ENCODE measurements around the gene GNB5.
A peak's percentile ranks its signal among the peaks of the same experiment; 100 is the strongest.
"Not testable (repeated sequence)": the region's sequence is repeated elsewhere in the genome, so short reads cannot be mapped to it uniquely, and the experiment has no call there.

The GNB5 gene

DNA sequence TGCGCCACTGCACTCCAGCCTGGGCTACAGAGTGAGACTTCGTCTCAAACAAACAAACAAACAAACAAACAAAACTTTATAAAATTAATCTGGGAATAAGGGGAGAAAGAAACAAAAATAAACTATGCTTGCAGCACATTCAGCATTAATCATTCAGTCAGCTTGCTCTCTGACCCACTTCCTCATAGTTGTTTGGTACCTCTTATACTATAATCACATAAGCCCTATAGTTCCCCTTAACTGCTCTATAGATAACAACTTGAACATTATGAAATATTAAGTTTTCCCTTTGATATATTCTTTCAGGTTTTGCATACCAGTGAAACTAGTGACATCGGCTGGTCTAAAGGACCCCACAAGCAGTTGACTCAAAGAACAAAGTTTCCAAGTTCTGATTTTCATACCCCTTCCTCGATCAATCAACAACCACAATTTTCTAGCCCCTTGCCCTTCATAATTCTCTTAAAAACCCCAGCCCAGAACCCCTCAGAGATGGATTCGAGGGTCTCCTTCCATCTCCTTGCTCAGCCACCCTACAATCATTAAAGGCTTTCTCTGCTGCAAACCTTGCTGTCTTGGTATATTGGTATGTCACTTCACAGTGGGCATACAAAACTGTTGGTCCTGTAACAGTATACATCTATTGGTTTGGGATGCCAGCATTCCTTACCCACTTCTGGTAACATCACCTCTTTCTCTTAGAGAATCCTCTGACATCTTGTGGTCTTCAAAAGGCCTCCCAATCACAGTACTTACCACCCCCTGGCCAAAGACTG is 105.0 kb downstream of the GNB5 start:
- DNase-seq = no peak

- DNase-seq = no peak
Observed at GRCh38 chr15:52085299-52085698, 105.9 kb downstream of the GNB5 start.

DNA sequence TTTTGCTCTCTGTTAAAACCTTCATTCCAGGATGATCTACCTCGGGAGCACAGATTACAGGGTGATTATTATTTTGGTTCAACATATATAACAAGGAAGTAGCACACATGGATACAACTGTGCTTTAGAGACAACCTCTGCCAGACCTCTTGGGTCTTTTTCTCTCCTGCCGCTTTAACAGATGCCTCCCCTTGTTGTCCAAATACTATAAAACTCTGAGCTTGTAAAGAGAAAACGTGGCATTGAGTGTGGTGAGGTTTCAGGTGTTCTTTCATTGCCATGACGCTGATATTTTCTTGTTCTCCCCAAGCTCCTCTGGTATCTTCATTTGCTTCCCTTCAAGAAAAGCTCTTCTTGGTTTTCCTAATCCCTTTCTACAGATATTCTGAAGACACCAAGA is 107.6 kb downstream of the GNB5 start:
- DNase-seq = no peak

GRCh38 chr15:52083037-52083359 is 108.2 kb downstream of the GNB5 start:
- DNase-seq = not testable (repeated sequence)

GRCh38 chr15:52082197-52083036 is 108.8 kb downstream of the GNB5 start:
- DNase-seq = no peak

- no peak for DNase-seq
Observed at GRCh38 chr15:52080706-52081392, 110.3 kb downstream of the GNB5 start.

GRCh38 chr15:52080031-52080430 is 111.2 kb downstream of the GNB5 start:
- no peak for DNase-seq

- DNase-seq = peak; percentile 77
Observed at GRCh38 chr15:52078876-52079700, 112.1 kb downstream of the GNB5 start.

GRCh38 chr15:52078197-52078875 is 112.9 kb downstream of the GNB5 start:
- DNase-seq = no peak

DNA sequence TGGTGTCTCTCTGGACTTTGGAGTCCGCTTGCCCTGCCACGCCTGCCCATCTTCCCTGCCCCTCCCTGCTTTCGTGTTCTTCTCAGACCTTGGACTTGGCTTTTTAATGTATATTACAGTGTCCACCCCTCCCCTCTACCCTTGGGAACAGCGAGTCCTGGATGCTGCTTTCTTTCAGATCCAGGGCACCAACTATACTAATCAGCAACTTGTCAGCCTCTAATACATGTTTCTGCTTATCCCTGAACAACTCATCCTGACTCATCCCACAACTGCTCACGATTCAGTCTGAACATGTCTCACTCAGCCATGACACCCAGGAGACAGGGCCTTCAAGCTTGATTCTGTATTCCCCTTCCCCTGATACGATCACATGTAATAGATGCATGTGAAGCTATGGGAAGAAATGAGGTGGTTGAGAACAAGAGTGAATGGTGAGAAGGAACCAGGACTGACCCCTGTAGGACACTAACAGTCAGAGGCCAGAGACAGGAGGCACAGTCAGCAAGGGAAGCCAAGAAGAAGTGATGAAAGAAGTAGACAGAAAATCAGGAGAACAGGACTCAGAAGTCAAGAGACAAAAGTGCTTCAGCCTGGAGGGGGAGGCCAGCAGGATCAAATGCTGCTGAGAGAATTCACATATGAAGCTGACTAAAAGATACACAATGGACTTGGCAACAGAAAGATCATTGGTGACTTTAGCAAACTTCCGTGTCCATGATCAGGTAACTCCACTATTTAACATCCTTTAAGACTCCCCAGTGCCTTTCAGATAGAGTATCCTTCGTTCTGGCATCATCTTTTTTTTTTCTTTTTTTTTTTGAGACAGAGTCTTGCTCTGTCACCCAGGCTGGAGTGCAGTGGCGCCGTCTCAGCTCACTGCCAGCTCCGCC is 114.1 kb downstream of the GNB5 start:
- DNase-seq = no peak

DNA sequence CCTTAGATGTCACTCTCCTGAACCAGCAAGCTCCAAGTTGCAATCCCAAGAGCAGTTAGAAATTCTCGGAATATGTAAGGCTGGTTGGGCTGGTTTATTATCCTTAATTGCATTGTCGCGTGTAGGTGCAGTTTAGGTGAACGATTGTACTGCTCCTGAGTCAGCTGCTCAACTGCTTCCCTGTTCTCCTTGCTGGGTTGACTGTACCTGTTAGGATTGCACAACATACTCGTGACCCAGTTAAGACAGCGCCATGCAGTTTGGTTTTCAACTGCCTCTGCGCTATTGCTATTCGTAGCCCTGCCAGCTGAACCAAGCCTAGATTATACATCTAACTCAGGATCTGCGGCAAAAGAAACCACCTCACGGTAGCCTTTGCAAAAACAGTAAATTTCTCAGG is 119.6 kb downstream of the GNB5 start:
- no peak for DNase-seq

DNA sequence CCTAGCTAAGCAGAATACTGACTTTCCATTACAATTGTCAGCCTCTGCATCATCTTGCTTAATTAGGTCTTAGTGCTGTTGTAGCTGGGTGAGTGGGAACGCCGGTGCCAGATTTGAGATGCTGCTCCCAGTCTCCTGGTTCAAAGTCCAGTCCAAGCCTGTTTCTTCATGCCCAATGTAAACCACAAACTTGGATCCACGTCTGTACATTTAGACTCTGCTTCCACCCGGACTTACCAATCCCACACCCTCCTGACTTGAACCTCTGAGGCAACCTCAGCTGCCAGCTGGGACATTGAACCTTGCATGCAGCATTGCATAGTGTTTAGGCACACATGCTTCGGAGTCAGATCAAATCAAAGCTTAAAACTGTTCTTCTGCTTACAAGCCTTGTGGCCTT is 121.6 kb downstream of the GNB5 start:
- DNase-seq = no peak

- no peak for DNase-seq
Observed at GRCh38 chr15:52068004-52068615, 123.1 kb downstream of the GNB5 start.

- DNase-seq = no peak
Observed at GRCh38 chr15:52067545-52067926, 123.7 kb downstream of the GNB5 start.

DNA sequence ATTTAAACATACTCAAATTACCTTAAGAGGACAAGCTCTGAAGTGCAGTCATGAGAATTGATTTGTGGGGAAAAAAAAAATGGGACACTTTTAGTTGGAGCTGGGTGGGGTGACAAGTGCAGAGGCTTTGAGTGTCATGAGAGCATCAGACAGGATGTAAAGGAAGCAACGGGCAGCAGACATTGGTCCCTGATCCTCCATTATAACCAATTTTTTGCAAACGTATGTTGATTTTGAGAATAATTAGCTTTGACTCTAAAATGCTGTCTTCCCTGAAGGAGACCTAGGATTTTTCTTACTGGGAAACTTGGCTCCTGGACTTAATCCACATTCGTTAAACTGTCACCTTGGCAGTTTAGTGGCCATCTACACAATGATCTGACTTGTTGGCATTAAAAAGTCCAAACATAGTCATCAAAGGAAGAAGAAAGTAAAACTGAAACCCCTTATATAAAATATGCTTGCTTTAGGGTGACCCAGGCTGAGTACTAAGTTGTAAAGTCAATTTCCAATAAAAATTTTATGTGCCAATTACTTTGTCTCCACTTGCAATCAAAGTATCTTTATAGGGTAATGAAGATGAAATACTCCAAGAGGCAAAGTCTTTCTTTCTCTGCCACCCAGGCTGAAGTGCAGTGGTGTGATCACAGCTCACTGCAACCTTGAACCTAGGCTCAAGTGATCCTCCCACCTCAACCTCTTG is 124.2 kb downstream of the GNB5 start:
- no peak for DNase-seq

Data from hematopoietic multipotent progenitor cell treated with erythropoietin and hydrocortisone succinate and interleukin-3 and kit ligand, for 8 days (in vitro differentiated cells).